Nephron progenitor cell (in vitro differentiated cells): ENCODE measurements around the gene COPZ2.

Experiments
- DNase-seq: peaks from one replicate; pipeline ENCODE4 v3.0.0; 2021
- H3K27ac Mint-ChIP-seq: 2 replicates; pipeline ENCODE4 v1.8.0; 2021; ENCODE audit warnings: mild to moderate bottlenecking, moderate library complexity, mixed read lengths
- H3K27me3 Mint-ChIP-seq: 2 replicates; pipeline ENCODE4 v1.8.0; 2021; ENCODE audit warnings: mild to moderate bottlenecking, low read depth, mixed read lengths; ENCODE audit not compliant: poor library complexity
- H3K36me3 Mint-ChIP-seq: 2 replicates; pipeline ENCODE4 v1.8.0; 2021; ENCODE audit warnings: low read depth, mixed read lengths
- H3K4me1 Mint-ChIP-seq: 2 replicates; pipeline ENCODE4 v1.8.0; 2021; ENCODE audit warnings: mixed read lengths
- H3K4me3 Mint-ChIP-seq: 2 replicates; pipeline ENCODE4 v1.8.0; 2021; ENCODE audit warnings: mild to moderate bottlenecking, moderate library complexity, mixed read lengths
- H3K9me3 Mint-ChIP-seq: 2 replicates; pipeline ENCODE4 v1.8.0; 2021; ENCODE audit warnings: mild to moderate bottlenecking, moderate library complexity, mixed read lengths
- CTCF ChIP-seq: fragments of 200-600 bp; sonication (generic); IDR thresholded peaks from 2 replicates; pipeline ENCODE4 v1.5.0; 2021; ENCODE audit warnings: antibody characterized with exemption

Gene COPZ2

GRCh38 chr17:47987240-47987835, 50.3 kb downstream of the COPZ2 start:
- Mint-ChIP-seq H3K9me3 (no peaks in the 10 kb centered on the region), H3K4me1 (peaks cover 84% of the 10 kb centered on the region), H3K36me3 (peaks cover 21% of the 10 kb centered on the region), H3K4me3 (no peak overlapping the region), H3K27ac (peak overlapping the region; percentile 51), H3K27me3 (peaks cover 12% of the 10 kb centered on the region)
- DNase-seq: peak; percentile 71
- TF ChIP-seq CTCF: no peak

GRCh38 chr17:47986520-47986919, 51.1 kb downstream of the COPZ2 start:
- no peak for TF ChIP-seq CTCF
- Mint-ChIP-seq H3K4me1 (peaks cover 82% of the 10 kb centered on the region), H3K36me3 (peaks cover 21% of the 10 kb centered on the region), H3K27ac (peak overlapping the region; percentile 22), H3K9me3 (no peaks in the 10 kb centered on the region), H3K27me3 (peaks cover 10% of the 10 kb centered on the region), H3K4me3 (no peak overlapping the region)
- DNase-seq: no peak

GRCh38 chr17:47983492-47984223, 53.9 kb downstream of the COPZ2 start:
- Mint-ChIP-seq H3K27ac (peak overlapping the region; percentile 21), H3K36me3 (peaks cover 44% of the 10 kb centered on the region), H3K9me3 (no peaks in the 10 kb centered on the region), H3K27me3 (peaks cover 19% of the 10 kb centered on the region), H3K4me3 (no peak overlapping the region), H3K4me1 (peaks cover 78% of the 10 kb centered on the region)
- no peak for DNase-seq
- no peak for TF ChIP-seq CTCF

GRCh38 chr17:47982645-47983390, 54.8 kb downstream of the COPZ2 start:
- no peak overlapping the region for H3K27ac Mint-ChIP-seq
- no peak for TF ChIP-seq CTCF
- no peaks in the 10 kb centered on the region for H3K9me3 Mint-ChIP-seq
- H3K4me3 Mint-ChIP-seq: no peak overlapping the region
- no peak for DNase-seq
- H3K27me3 Mint-ChIP-seq: peaks cover 17% of the 10 kb centered on the region
- peaks cover 51% of the 10 kb centered on the region for H3K36me3 Mint-ChIP-seq
- H3K4me1 Mint-ChIP-seq: peaks cover 72% of the 10 kb centered on the region

GRCh38 chr17:47982091-47982617, 55.4 kb downstream of the COPZ2 start:
- peaks cover 17% of the 10 kb centered on the region for H3K27me3 Mint-ChIP-seq

More at GRCh38 chr17:47982091-47982617, 55.4 kb downstream of the COPZ2 start:
- H3K4me1 Mint-ChIP-seq: peaks cover 65% of the 10 kb centered on the region
- DNase-seq: no peak
- no peaks in the 10 kb centered on the region for H3K9me3 Mint-ChIP-seq
- no peak for TF ChIP-seq CTCF
- no peak overlapping the region for H3K27ac Mint-ChIP-seq
- H3K4me3 Mint-ChIP-seq: no peak overlapping the region
- peaks cover 57% of the 10 kb centered on the region for H3K36me3 Mint-ChIP-seq
